H1 (cell line): ENCODE measurements around the gene SPRED1.

Source experiments
- ATF3 ChIP-seq: IDR thresholded peaks from 2 replicates; pipeline ENCODE4 v1.6.1; 2011; ENCODE audit warnings: low read depth, mild to moderate bottlenecking, low read length; ENCODE audit not compliant: insufficient read depth
- BRCA1 ChIP-seq: IDR thresholded peaks from 2 replicates; pipeline ENCODE4 v1.6.1; 2012; ENCODE audit warnings: low read depth, low read length, improper control_type of control experiment
- CBX5 ChIP-seq: fragments of 300-800, 300-1000 bp; sonication (generic); IDR thresholded peaks from 2 replicates; pipeline ENCODE4 v1.7.1; 2016; ENCODE audit warnings: antibody characterized with exemption, low read length, low read depth
- CTCF ChIP-seq, 3 experiments: IDR thresholded peaks; 1 replicate in 2 of 3; 2 replicates in 1 of 3; pipeline versions ENCODE4 v1.5.1 to v1.6.1; 2011; ENCODE audit warnings: low read length in 3 of 3, mild to moderate bottlenecking in 3 of 3, inconsistent platforms in 2 of 3, low read depth in 1 of 3, moderate library complexity in 1 of 3; ENCODE audit not compliant: insufficient read depth in 1 of 3; ENCODE audit errors: control extremely low read depth in 1 of 3
- EP300 ChIP-seq, 2 experiments: IDR thresholded peaks; 1 replicate in 1 of 2; 2 replicates in 1 of 2; pipeline ENCODE4 v1.6.1; 2011 to 2012; ENCODE audit warnings: low read depth in 2 of 2, low read length in 2 of 2, mild to moderate bottlenecking in 2 of 2, borderline replicate concordance in 1 of 2, inconsistent platforms in 1 of 2, moderate library complexity in 1 of 2
- GTF2F1 ChIP-seq: IDR thresholded peaks from 2 replicates; pipeline ENCODE4 v1.6.1; 2012; ENCODE audit warnings: low read depth, low read length, improper control_type of control experiment, borderline replicate concordance
- HDAC2 ChIP-seq, 2 experiments: fragments of 300-600 bp in 1 of 2; sonication (generic) in 1 of 2; IDR thresholded peaks; 2 replicates each; pipeline ENCODE4 v1.6.1; 2011 to 2012; ENCODE audit warnings: low read depth in 2 of 2, low read length in 2 of 2, mild to moderate bottlenecking in 2 of 2, moderate library complexity in 2 of 2, borderline replicate concordance in 1 of 2, inconsistent platforms in 1 of 2
- JUN ChIP-seq: IDR thresholded peaks from 2 replicates; pipeline ENCODE4 v1.6.1; 2011; ENCODE audit warnings: low read depth, mild to moderate bottlenecking, improper control_type of control experiment, low read length
- JUND ChIP-seq: IDR thresholded peaks from 2 replicates; pipeline ENCODE4 v1.6.1; 2011; ENCODE audit warnings: mild to moderate bottlenecking, improper control_type of control experiment, low read length
- MAX ChIP-seq: IDR thresholded peaks from 2 replicates; pipeline ENCODE4 v1.6.1; 2012; ENCODE audit warnings: inconsistent platforms
- POLR2A ChIP-seq, 2 experiments: IDR thresholded peaks; 1 replicate in 1 of 2; 2 replicates in 1 of 2; pipeline ENCODE4 v1.6.1; 2011; ENCODE audit warnings: low read depth in 2 of 2, low read length in 2 of 2, mild to moderate bottlenecking in 2 of 2; ENCODE audit errors: control extremely low read depth in 1 of 2
- RBBP5 ChIP-seq: IDR thresholded peaks from 2 replicates; pipeline ENCODE4 v1.7.1; 2012; ENCODE audit warnings: low read depth, mild to moderate bottlenecking, inconsistent platforms, low read length, moderate library complexity, borderline replicate concordance
- RFX5 ChIP-seq: IDR thresholded peaks from 2 replicates; pipeline ENCODE4 v1.6.1; 2011; ENCODE audit warnings: low read depth, low read length, improper control_type of control experiment, borderline replicate concordance

GRCh38 chr15:38263996-38264395, 11.4 kb downstream of the SPRED1 start:
- no peak for TF ChIP-seq ATF3
- no peak for TF ChIP-seq EP300 (IDR thresholded peaks at IDR 0.05; ENCODE audit: borderline replicate concordance in 1 of 2, low read depth in 2 of 2, low read length in 2 of 2)
- TF ChIP-seq RBBP5: no peak
- TF ChIP-seq CTCF (IDR thresholded peaks at IDR 0.05; ENCODE audit: control extremely low read depth in 1 of 3, insufficient read depth in 1 of 3, low read depth in 1 of 3, low read length in 3 of 3): no peak
- no peak for TF ChIP-seq MAX
- no peak for TF ChIP-seq HDAC2 (IDR thresholded peaks at IDR 0.05; ENCODE audit: borderline replicate concordance in 1 of 2, low read depth in 2 of 2, low read length in 2 of 2)
- TF ChIP-seq CBX5: no peak
- TF ChIP-seq BRCA1: no peak
- no peak for TF ChIP-seq GTF2F1
- no peak for TF ChIP-seq JUND
- no peak for TF ChIP-seq POLR2A (IDR thresholded peaks at IDR 0.05; ENCODE audit: control extremely low read depth in 1 of 2, low read depth in 2 of 2, low read length in 2 of 2)
- TF ChIP-seq JUN: no peak
- no peak for TF ChIP-seq RFX5
